Endothelial cell of umbilical vein (primary cell): Measurements from ENCODE around the gene ZSCAN29. TPM values are rescaled to one million over a fixed set of nuclear protein-coding genes. Genes with fewer than 3 reads are reported as not detected.

ENCODE experiments used
- BruUV-seq: library from RNA; stranded (reverse); fragments of 400-500 nt; replicated peaks from 2 replicates; lab custom pipeline; 2021; lab: Mats Ljungman, UMichigan
- CTCF ChIA-PET: fragments of 300-600, 350-600 bp; sonication (Branson Sonifier 250); formaldehyde crosslinking; loops from one replicate; lab custom pipeline; 2021; ENCODE audit warnings: antibody characterized with exemption, inconsistent platforms; lab: Charles Lee
- POLR2A ChIA-PET: fragments of 300-600, 350-600 bp; sonication (Branson Sonifier 250); formaldehyde crosslinking; loops from one replicate; lab custom pipeline; 2021; ENCODE audit warnings: antibody characterized with exemption, inconsistent platforms; lab: Charles Lee
- DNase-seq: peaks from one replicate; pipeline ENCODE4 v3.0.0-alpha.2; 2011; ENCODE audit warnings: low read depth, low spot score
- FAIRE-seq: peaks from 2 replicates; lab custom pipeline; 2011; peaks lifted over from hg19 to GRCh38; lab: Jason Lieb, UNC
- H2AFZ ChIP-seq: 2 replicates; pipeline ENCODE4 v1.6.0; 2012; ENCODE audit warnings: low read depth, low read length, control low read depth, inconsistent platforms
- H3K27ac ChIP-seq: 2 replicates; pipeline ENCODE4 v1.5.1; 2011; ENCODE audit warnings: low read depth, mild to moderate bottlenecking, control low read depth, low read length, moderate library complexity; ENCODE audit not compliant: insufficient read depth
- H3K27me3 ChIP-seq, 2 experiments: 2 replicates each; pipeline versions ENCODE4 v1.6.0 to v1.6.1; 2011; ENCODE audit warnings: low read length in 2 of 2, mixed read lengths in 1 of 2; ENCODE audit not compliant: control insufficient read depth in 2 of 2, insufficient read depth in 2 of 2
- H3K36me3 ChIP-seq, 2 experiments: 2 replicates in 1 of 2; 3 replicates in 1 of 2; pipeline ENCODE4 v1.5.1; 2011; ENCODE audit warnings: low read length in 2 of 2, mild to moderate bottlenecking in 1 of 2, moderate library complexity in 1 of 2; ENCODE audit not compliant: control insufficient read depth in 2 of 2, insufficient read depth in 2 of 2; ENCODE audit errors: extremely low read depth in 1 of 2
- H3K4me1 ChIP-seq: 3 replicates; pipeline ENCODE4 v1.5.1; 2011; ENCODE audit warnings: mild to moderate bottlenecking, low read length; ENCODE audit not compliant: control insufficient read depth, insufficient read depth; ENCODE audit errors: extremely low read depth
- H3K4me2 ChIP-seq: 2 replicates; pipeline ENCODE4 v1.6.1; 2011; ENCODE audit warnings: low read length, control low read depth, mixed read lengths; ENCODE audit not compliant: insufficient read depth
- H3K4me3 ChIP-seq, 3 experiments: fragments of 200-600 bp in 1 of 3; sonication (generic), shearing (Covaris generic) in 1 of 3; replicated peaks in 1 of 3; 2 replicates each; pipeline ENCODE4 v1.5.1; 2011 to 2016; ENCODE audit warnings: control low read depth in 3 of 3, low read length in 3 of 3, mild to moderate bottlenecking in 2 of 3, inconsistent platforms in 1 of 3, low read depth in 1 of 3, moderate library complexity in 1 of 3; ENCODE audit not compliant: insufficient read depth in 1 of 3
- H3K79me2 ChIP-seq: 2 replicates; pipeline ENCODE4 v1.6.0; 2012; ENCODE audit warnings: low read length, inconsistent platforms; ENCODE audit not compliant: control insufficient read depth, insufficient read depth
- H3K9ac ChIP-seq: replicated peaks from 2 replicates; pipeline ENCODE3; 2011; ENCODE audit warnings: low read length, control low read depth; ENCODE audit not compliant: insufficient read depth; ENCODE audit errors: extremely low read depth
- H3K9me1 ChIP-seq: replicated peaks from 3 replicates; pipeline ENCODE4 v1.6.0; 2011; ENCODE audit warnings: mild to moderate bottlenecking, low read length; ENCODE audit not compliant: control insufficient read depth, insufficient read depth; ENCODE audit errors: extremely low read depth
- H3K9me3 ChIP-seq: replicated peaks from 2 replicates; pipeline ENCODE4 v1.5.1; 2012; ENCODE audit warnings: low read length, inconsistent platforms; ENCODE audit not compliant: control insufficient read depth, insufficient read depth
- H4K20me1 ChIP-seq: replicated peaks from 2 replicates; pipeline ENCODE3; 2011; ENCODE audit warnings: mild to moderate bottlenecking, low read length; ENCODE audit not compliant: control insufficient read depth, insufficient read depth; ENCODE audit errors: extremely low read depth
- CTCF ChIP-seq, 2 donors: IDR thresholded peaks; 1 replicate in 1 of 2; 2 replicates in 1 of 2; pipeline ENCODE4 v1.5.1; 2011; ENCODE audit warnings: low read length in 2 of 2, mild to moderate bottlenecking in 2 of 2, moderate library complexity in 2 of 2, control low read depth in 1 of 2, inconsistent platforms in 1 of 2, low read depth in 1 of 2; ENCODE audit not compliant: insufficient read depth in 1 of 2; ENCODE audit errors: extremely low read depth in 1 of 2
- EZH2 ChIP-seq: IDR thresholded peaks from 2 replicates; pipeline ENCODE4 v1.6.1; 2012; ENCODE audit warnings: borderline replicate concordance, low read depth, mild to moderate bottlenecking, moderate library complexity, low read length, inconsistent platforms; ENCODE audit not compliant: severe bottlenecking
- FOS ChIP-seq: IDR thresholded peaks from 2 replicates; pipeline ENCODE4 v1.6.1; 2011; ENCODE audit warnings: mild to moderate bottlenecking, low read length, moderate library complexity, borderline replicate concordance; ENCODE audit not compliant: insufficient read depth
- GATA2 ChIP-seq: IDR thresholded peaks from 2 replicates; pipeline ENCODE4 v1.7.0; 2011; ENCODE audit warnings: low read depth, mild to moderate bottlenecking, moderate library complexity, mixed read lengths, low read length; ENCODE audit not compliant: insufficient read length, insufficient read depth
- JUN ChIP-seq: IDR thresholded peaks from 2 replicates; pipeline ENCODE4 v1.6.1; 2011; ENCODE audit warnings: borderline replicate concordance, low read depth; ENCODE audit not compliant: insufficient read length, insufficient read depth
- MAX ChIP-seq: IDR thresholded peaks from 2 replicates; pipeline ENCODE4 v1.6.1; 2011; ENCODE audit not compliant: insufficient read depth, insufficient read length
- MYC ChIP-seq: IDR thresholded peaks from one replicate; pipeline ENCODE4 v1.6.1; 2011; ENCODE audit warnings: mild to moderate bottlenecking, low read depth, low read length
- POLR2A ChIP-seq: IDR thresholded peaks from 2 replicates; pipeline ENCODE4 v1.6.1; 2012; ENCODE audit warnings: low read depth, mild to moderate bottlenecking, control low read depth, low read length
- POLR2AphosphoS5 ChIP-seq: IDR thresholded peaks from 2 replicates; pipeline ENCODE4 v1.6.1; 2012; ENCODE audit warnings: low read depth, mild to moderate bottlenecking, control low read depth, low read length, moderate library complexity; ENCODE audit not compliant: insufficient read depth
- dilution Hi-C: fragments of 300-500 bp; cut with MboI; formaldehyde crosslinking; loops from one replicate; pipeline ENCODE4 v1.15.0; 2019; ENCODE audit warnings: low sequenced_read_pairs; ENCODE audit not compliant: extremely low pct_ligation_motif_present
- intact Hi-C: fragments of 100-400 bp; cut with micrococcal nuclease; formaldehyde crosslinking; loops from one replicate; pipeline ENCODE4 v1.10.0; 2022
- polyA plus RNA-seq, 4 experiments: library from polyadenylated mRNA; depleted of rRNA in 3 of 4; stranded (reverse) in 3 of 4; unstranded in 1 of 4; fragments of >200 nt; gene quantifications; 2 replicates each; pipeline versions ENCODE4 v1.2.1 to v1.2.3, GENCODE V29; 2011 to 2012; ENCODE audit warnings: missing spikeins in 1 of 4
- total RNA-seq: library from RNA; stranded (reverse); gene quantifications from 2 replicates; pipeline ENCODE4 v1.2.3, GENCODE V29; 2021

ZSCAN29 gene
- total and polyA plus RNA-seq, 2 donors (not counting 3 experiments of a cell fraction or from before 2014, with no cell fraction given): 3.7 to 15.7 TPM

GRCh38 chr15:43316016-43316970 is 54.5 kb downstream of the ZSCAN29 start:
- Histone ChIP-seq H3K27ac (no peak overlapping the region), H3K4me1 (no peaks in the 10 kb centered on the region), H3K9ac (no peak overlapping the region), H4K20me1 (no peaks in the 10 kb centered on the region), H3K9me1 (no peaks in the 10 kb centered on the region), H2AFZ (no peak overlapping the region), H3K4me2 (no peak overlapping the region), H3K4me3 (no peak overlapping the region), H3K36me3 (no peaks in the 10 kb centered on the region), H3K9me3 (no peaks in the 10 kb centered on the region), H3K79me2 (no peaks in the 10 kb centered on the region), H3K27me3 (peaks cover 6 to 29% of the 10 kb centered on the region in 2 experiments)
- ChIA-PET CTCF (interaction anchor here (0.7 to 1.1 kb wide), 2 partner anchors 31 to 91 kb away, joined by 4 read pairs; no protein-coding TSS in a partner anchor), POLR2A (no interaction called here)
- intact Hi-C loops (no loop called here), dilution Hi-C loops (no loop called here)
- no peak for TF ChIP-seq MAX
- TF ChIP-seq EZH2: no peak
- TF ChIP-seq POLR2AphosphoS5: no peak
- no peak for TF ChIP-seq FOS
- TF ChIP-seq CTCF (IDR thresholded peaks at IDR 0.05; ENCODE audit: extremely low read depth in 1 of 2, insufficient read depth in 1 of 2, low read depth in 1 of 2, low read length in 2 of 2): no peak
- TF ChIP-seq GATA2: no peak
- TF ChIP-seq POLR2A: no peak
- TF ChIP-seq MYC: no peak
- no peak for TF ChIP-seq JUN
- DNase-seq: no peak
- FAIRE-seq: no peak
- no TSS peak for BruUV-seq
